HCT116 (cell line): ENCODE measurements around the gene CPT1B. TPM values are rescaled to one million over a fixed set of nuclear protein-coding genes. Genes with fewer than 3 reads are reported as not detected.

Experiments
- CBX3 ChIP-seq: IDR thresholded peaks from 2 replicates; pipeline ENCODE4 v1.6.1; 2012; ENCODE audit warnings: low read depth
- CEBPB ChIP-seq: IDR thresholded peaks from 2 replicates; pipeline ENCODE4 v1.6.1; 2012; ENCODE audit warnings: low read depth
- ELF1 ChIP-seq: IDR thresholded peaks from 2 replicates; pipeline ENCODE4 v1.6.1; 2012; ENCODE audit warnings: low read depth, borderline replicate concordance
- EZH2phosphoT487 ChIP-seq: fragments of 200-600 bp; IDR thresholded peaks from 2 replicates; pipeline ENCODE4 v1.6.1; 2018; ENCODE audit warnings: antibody characterized with exemption, borderline replicate concordance
- FOSL1 ChIP-seq: IDR thresholded peaks from 2 replicates; pipeline ENCODE4 v1.6.1; 2012; ENCODE audit warnings: low read depth
- POLR2A ChIP-seq: IDR thresholded peaks from 2 replicates; pipeline ENCODE4 v1.7.0; 2011; ENCODE audit warnings: borderline replicate concordance; ENCODE audit not compliant: insufficient read depth, insufficient read length; ENCODE audit errors: extremely low read depth
- POLR2AphosphoS5 ChIP-seq: IDR thresholded peaks from 2 replicates; pipeline ENCODE4 v1.6.1; 2011; ENCODE audit warnings: mild to moderate bottlenecking, low read depth, low read length, moderate library complexity
- SIN3A ChIP-seq: IDR thresholded peaks from 2 replicates; pipeline ENCODE4 v1.6.1; 2012; ENCODE audit warnings: low read depth
- SP1 ChIP-seq: IDR thresholded peaks from 2 replicates; pipeline ENCODE4 v1.6.1; 2012; ENCODE audit warnings: low read depth
- SRF ChIP-seq: IDR thresholded peaks from 2 replicates; pipeline ENCODE4 v1.6.1; 2012; ENCODE audit warnings: low read depth
- YY1 ChIP-seq: IDR thresholded peaks from 2 replicates; pipeline ENCODE4 v1.6.1; 2011; ENCODE audit warnings: low read length, low read depth, moderate library complexity, mild to moderate bottlenecking; ENCODE audit not compliant: insufficient replicate concordance; ENCODE audit errors: extremely low read depth
- ZNF274 ChIP-seq: fragments of 200-500 bp; sonication (Bioruptor generic); IDR thresholded peaks from 2 replicates; pipeline ENCODE4 v1.6.1; 2014; ENCODE audit warnings: mild to moderate bottlenecking, low read depth, low read length, inconsistent platforms
- total RNA-seq: library from RNA; stranded (reverse); gene quantifications from one replicate; pipeline ENCODE4 v1.2.1, GENCODE V29; 2021; ENCODE audit not compliant: unreplicated experiment
- TF ChIP-seq, protein P1 (sequence below): IDR thresholded peaks from 2 replicates; pipeline ENCODE4 v1.6.1; 2011; ENCODE audit warnings: mild to moderate bottlenecking, low read length, moderate library complexity; ENCODE audit not compliant: insufficient replicate concordance; ENCODE audit errors: extremely low read depth
- TF ChIP-seq, protein P2 (sequence below): IDR thresholded peaks from 2 replicates; pipeline ENCODE4 v1.6.1; 2012

CPT1B gene
- total RNA-seq, 1 experiment from 2014 or later: 35.1 TPM

DNA sequence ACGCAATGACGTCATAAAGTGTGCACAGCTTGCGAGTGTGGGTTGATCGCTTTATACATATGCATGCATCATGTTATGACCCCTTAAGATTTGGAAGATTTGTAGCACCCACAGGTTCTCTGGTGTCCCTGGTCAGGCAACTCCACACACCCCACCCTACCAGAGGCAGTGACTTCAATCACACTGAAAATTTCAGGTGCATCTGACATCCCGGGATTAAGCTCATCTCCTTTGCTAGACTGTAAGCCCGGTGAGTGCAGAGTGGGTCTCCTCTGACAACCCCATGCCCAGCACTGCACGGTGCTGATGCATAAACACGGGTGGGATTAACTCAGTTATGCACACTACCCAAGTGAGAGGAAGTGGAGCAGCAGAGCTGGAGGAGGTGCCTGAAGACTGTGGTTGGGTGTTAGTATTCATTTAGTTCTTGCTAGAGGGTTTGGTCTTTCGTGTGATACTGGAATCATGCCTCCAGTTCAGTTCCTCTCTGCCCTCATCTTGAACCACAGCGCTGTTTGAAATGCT lies 43.2 kb upstream of the CPT1B start (continued):
- TF ChIP-seq ZNF274 (no peak), ELF1 (no peak), SIN3A (no peak), CBX3 (no peak), YY1 (no peak), FOSL1 (no peak), EZH2phosphoT487 (no peak), POLR2AphosphoS5 (no peak), CEBPB (no peak), SP1 (no peak), SRF (no peak), POLR2A (no peak)
- TF ChIP-seq, protein P1, sequence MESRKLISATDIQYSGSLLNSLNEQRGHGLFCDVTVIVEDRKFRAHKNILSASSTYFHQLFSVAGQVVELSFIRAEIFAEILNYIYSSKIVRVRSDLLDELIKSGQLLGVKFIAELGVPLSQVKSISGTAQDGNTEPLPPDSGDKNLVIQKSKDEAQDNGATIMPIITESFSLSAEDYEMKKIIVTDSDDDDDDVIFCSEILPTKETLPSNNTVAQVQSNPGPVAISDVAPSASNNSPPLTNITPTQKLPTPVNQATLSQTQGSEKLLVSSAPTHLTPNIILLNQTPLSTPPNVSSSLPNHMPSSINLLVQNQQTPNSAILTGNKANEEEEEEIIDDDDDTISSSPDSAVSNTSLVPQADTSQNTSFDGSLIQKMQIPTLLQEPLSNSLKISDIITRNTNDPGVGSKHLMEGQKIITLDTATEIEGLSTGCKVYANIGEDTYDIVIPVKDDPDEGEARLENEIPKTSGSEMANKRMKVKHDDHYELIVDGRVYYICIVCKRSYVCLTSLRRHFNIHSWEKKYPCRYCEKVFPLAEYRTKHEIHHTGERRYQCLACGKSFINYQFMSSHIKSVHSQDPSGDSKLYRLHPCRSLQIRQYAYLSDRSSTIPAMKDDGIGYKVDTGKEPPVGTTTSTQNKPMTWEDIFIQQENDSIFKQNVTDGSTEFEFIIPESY: no peak
- TF ChIP-seq, protein P2, sequence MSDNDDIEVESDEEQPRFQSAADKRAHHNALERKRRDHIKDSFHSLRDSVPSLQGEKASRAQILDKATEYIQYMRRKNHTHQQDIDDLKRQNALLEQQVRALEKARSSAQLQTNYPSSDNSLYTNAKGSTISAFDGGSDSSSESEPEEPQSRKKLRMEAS: no peak
